ENCODE results near the gene RNASEL. TPM values are rescaled to one million over a fixed set of nuclear protein-coding genes. Genes with fewer than 3 reads are reported as not detected.

RNASEL gene
- polyA plus RNA-seq, 1 donor (not counting 4 experiments of a cell fraction or from before 2014, with no cell fraction given), result 4.7 TPM

DNA sequence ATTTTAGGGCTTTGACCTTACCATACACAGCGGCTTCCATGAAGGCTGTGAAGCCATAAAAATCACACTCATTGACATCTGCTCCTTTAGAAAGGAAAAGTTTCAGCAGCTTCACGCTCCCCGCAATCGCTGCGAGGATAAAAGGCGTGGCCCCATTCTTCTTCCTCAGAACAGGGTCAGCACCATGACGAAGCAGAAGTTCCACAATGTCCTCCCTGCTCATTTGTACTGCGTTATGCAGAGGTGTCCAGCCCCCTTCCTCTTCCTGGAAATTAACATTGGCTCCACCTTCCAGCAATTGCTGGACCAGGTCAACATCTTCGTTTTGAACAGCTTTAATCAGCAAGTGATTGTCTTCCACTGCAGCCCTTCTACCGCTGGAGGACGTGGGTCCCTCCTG, 2.7 kb downstream of the RNASEL start:
- no peak for FAIRE-seq
- H3K9ac ChIP-seq (ENCODE audit: control insufficient read depth, extremely low read depth, insufficient read depth, low read length), result no peak overlapping the region
- no peak overlapping the region for H2AFZ ChIP-seq (ENCODE audit: control insufficient read depth, low read length)
- no peaks in the 10 kb centered on the region for H3K9me3 ChIP-seq (ENCODE audit: control insufficient read depth, low read depth, low read length)
- H3K79me2 ChIP-seq (ENCODE audit: control insufficient read depth, insufficient read depth, low read length), result no peaks in the 10 kb centered on the region
- H3K27me3 ChIP-seq (ENCODE audit: control insufficient read depth, extremely low read depth, insufficient read depth, low read length), result no peaks in the 10 kb centered on the region
- H3K4me1 ChIP-seq (ENCODE audit: control insufficient read depth, extremely low read depth, insufficient read depth, low read length), result peaks cover 4% of the 10 kb centered on the region
- H4K20me1 ChIP-seq (ENCODE audit: control insufficient read depth, extremely low read depth, insufficient read depth, low read length), result no peaks in the 10 kb centered on the region
- TF ChIP-seq EZH2 (IDR thresholded peaks at IDR 0.05; ENCODE audit: low read length), result no peak
- TF ChIP-seq, protein P1, sequence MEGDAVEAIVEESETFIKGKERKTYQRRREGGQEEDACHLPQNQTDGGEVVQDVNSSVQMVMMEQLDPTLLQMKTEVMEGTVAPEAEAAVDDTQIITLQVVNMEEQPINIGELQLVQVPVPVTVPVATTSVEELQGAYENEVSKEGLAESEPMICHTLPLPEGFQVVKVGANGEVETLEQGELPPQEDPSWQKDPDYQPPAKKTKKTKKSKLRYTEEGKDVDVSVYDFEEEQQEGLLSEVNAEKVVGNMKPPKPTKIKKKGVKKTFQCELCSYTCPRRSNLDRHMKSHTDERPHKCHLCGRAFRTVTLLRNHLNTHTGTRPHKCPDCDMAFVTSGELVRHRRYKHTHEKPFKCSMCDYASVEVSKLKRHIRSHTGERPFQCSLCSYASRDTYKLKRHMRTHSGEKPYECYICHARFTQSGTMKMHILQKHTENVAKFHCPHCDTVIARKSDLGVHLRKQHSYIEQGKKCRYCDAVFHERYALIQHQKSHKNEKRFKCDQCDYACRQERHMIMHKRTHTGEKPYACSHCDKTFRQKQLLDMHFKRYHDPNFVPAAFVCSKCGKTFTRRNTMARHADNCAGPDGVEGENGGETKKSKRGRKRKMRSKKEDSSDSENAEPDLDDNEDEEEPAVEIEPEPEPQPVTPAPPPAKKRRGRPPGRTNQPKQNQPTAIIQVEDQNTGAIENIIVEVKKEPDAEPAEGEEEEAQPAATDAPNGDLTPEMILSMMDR (optimal IDR thresholded peaks at IDR 0.05 in 1 of 3, IDR thresholded peaks at IDR 0.05 in 1 of 3, conservative IDR thresholded peaks at IDR 0.05 in 1 of 3; ENCODE audit: extremely low read depth in 1 of 3, insufficient read depth in 2 of 3, low read length in 3 of 3), result no peak
- H3K36me3 ChIP-seq (ENCODE audit: control insufficient read depth in 2 of 2, extremely low read depth in 1 of 2, insufficient read depth in 2 of 2, low read length in 2 of 2), result peaks cover 0 to 6% of the 10 kb centered on the region in 2 experiments
- H3K9me1 ChIP-seq (ENCODE audit: control insufficient read depth, extremely low read depth, insufficient read depth, low read length), result no peaks in the 10 kb centered on the region
- no peak overlapping the region for H3K4me3 ChIP-seq (ENCODE audit: control insufficient read depth in 2 of 3, extremely low read depth in 1 of 3, insufficient read depth in 2 of 3, low read depth in 1 of 3, low read length in 3 of 3)
- no peak overlapping the region for H3K4me2 ChIP-seq (ENCODE audit: control insufficient read depth, extremely low read depth, insufficient read depth, low read depth, low read length)
- no peak overlapping the region for H3K27ac ChIP-seq (ENCODE audit: control insufficient read depth, insufficient read depth, low read length)
- dilution Hi-C loops (cut with MboI; ENCODE audit: extremely low pct_ligation_motif_present, low sequenced_read_pairs), result loop anchor here (25.0 kb wide), 3 partner anchors 149 to 499 kb away; partner anchors contain the start of gene NPL
- no peak for DNase-seq (ENCODE audit: low read depth, low spot score)

DNA sequence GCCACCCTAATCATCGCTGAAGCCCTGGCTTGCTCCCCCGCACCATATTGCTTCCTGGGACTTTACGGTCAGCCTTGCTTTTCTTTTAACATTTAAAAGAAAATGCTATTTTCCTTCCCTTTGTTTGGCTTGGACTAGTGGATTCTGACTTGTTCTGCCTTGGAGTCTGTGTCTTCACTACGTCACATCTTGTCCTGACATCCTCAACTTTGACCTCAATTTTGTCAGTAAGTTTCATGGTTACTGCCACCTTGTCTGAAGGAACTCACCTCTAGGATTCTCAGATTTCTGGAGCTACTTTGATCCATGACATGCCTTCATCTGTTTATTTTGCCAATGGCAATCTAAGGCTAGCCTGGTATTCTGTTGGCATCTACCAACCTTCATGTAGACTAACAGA, 4.3 kb downstream of the RNASEL start:
- TF ChIP-seq EZH2 (IDR thresholded peaks at IDR 0.05; ENCODE audit: low read length), result no peak
- TF ChIP-seq, protein P1 (optimal IDR thresholded peaks at IDR 0.05 in 1 of 3, IDR thresholded peaks at IDR 0.05 in 1 of 3, conservative IDR thresholded peaks at IDR 0.05 in 1 of 3; ENCODE audit: extremely low read depth in 1 of 3, insufficient read depth in 2 of 3, low read length in 3 of 3), result no peak

More for the DNA sequence above, 4.3 kb downstream of the RNASEL start:
- H4K20me1 ChIP-seq (ENCODE audit: control insufficient read depth, extremely low read depth, insufficient read depth, low read length), result no peaks in the 10 kb centered on the region
- dilution Hi-C loops (cut with MboI; ENCODE audit: extremely low pct_ligation_motif_present, low sequenced_read_pairs), result loop anchor here (25.0 kb wide), 3 partner anchors 147 to 497 kb away; partner anchors contain the start of gene NPL
- H3K9me1 ChIP-seq (ENCODE audit: control insufficient read depth, extremely low read depth, insufficient read depth, low read length), result no peaks in the 10 kb centered on the region
- H3K36me3 ChIP-seq (ENCODE audit: control insufficient read depth in 2 of 2, extremely low read depth in 1 of 2, insufficient read depth in 2 of 2, low read length in 2 of 2), result peaks cover 0 to 8% of the 10 kb centered on the region in 2 experiments
- no peaks in the 10 kb centered on the region for H3K79me2 ChIP-seq (ENCODE audit: control insufficient read depth, insufficient read depth, low read length)
- DNase-seq (ENCODE audit: low read depth, low spot score), result no peak
- H3K9me3 ChIP-seq (ENCODE audit: control insufficient read depth, low read depth, low read length), result no peaks in the 10 kb centered on the region
- no peak overlapping the region for H2AFZ ChIP-seq (ENCODE audit: control insufficient read depth, low read length)
- no peaks in the 10 kb centered on the region for H3K27me3 ChIP-seq (ENCODE audit: control insufficient read depth, extremely low read depth, insufficient read depth, low read length)
- H3K9ac ChIP-seq (ENCODE audit: control insufficient read depth, extremely low read depth, insufficient read depth, low read length), result no peak overlapping the region
- peaks cover 4% of the 10 kb centered on the region for H3K4me1 ChIP-seq (ENCODE audit: control insufficient read depth, extremely low read depth, insufficient read depth, low read length)
- no peak overlapping the region for H3K4me3 ChIP-seq (ENCODE audit: control insufficient read depth in 2 of 3, extremely low read depth in 1 of 3, insufficient read depth in 2 of 3, low read depth in 1 of 3, low read length in 3 of 3)
- H3K4me2 ChIP-seq (ENCODE audit: control insufficient read depth, extremely low read depth, insufficient read depth, low read depth, low read length), result no peak overlapping the region
- H3K27ac ChIP-seq (ENCODE audit: control insufficient read depth, insufficient read depth, low read length), result no peak overlapping the region
- no peak for FAIRE-seq
